Right renal cortex interstitium (tissue), 3 donors: ENCODE results near the gene ACTR3C. TPM values are rescaled to one million over a fixed set of nuclear protein-coding genes. Genes with fewer than 3 reads are reported as not detected.
"Not testable (repeated sequence)": the region's sequence is repeated elsewhere in the genome, so short reads cannot be mapped to it uniquely, and the experiment has no call there.

Experiments used
- DNase-seq, 3 donors: peaks; one replicate each; pipeline ENCODE4 v3.0.0-alpha.2; 2013; ENCODE audit warnings: low read depth in 3 of 3, low spot score in 2 of 3
- polyA plus RNA-seq, 3 donors: library from polyadenylated mRNA; unstranded; fragments of 120-200 nt; gene quantifications; one replicate each; pipeline ENCODE4 v1.2.1, GENCODE V29; 2013; ENCODE audit not compliant: insufficient read length in 3 of 3

The ACTR3C gene
- polyA plus RNA-seq, 3 donors, result 8.9 to 10.5 (median 10.4) TPM

GRCh38 chr7:150314639-150315239 is 8.6 kb downstream of the ACTR3C start:
- DNase-seq, result no peak

- DNase-seq, result no peak
These were observed 9.5 kb downstream of the ACTR3C start for GRCh38 chr7:150313870-150314269.

GRCh38 chr7:150313367-150313809 is 10.0 kb downstream of the ACTR3C start:
- DNase-seq, result no peak

GRCh38 chr7:150312649-150313366 is 10.5 kb downstream of the ACTR3C start:
- not testable (repeated sequence) for DNase-seq

GRCh38 chr7:150311711-150312110 is 11.6 kb downstream of the ACTR3C start:
- DNase-seq, result no peak

GRCh38 chr7:150311146-150311545 is 12.2 kb downstream of the ACTR3C start:
- DNase-seq, result no peak

- no peak for DNase-seq
These were observed 14.8 kb downstream of the ACTR3C start for GRCh38 chr7:150308575-150308974.

GRCh38 chr7:150307904-150308303 is 15.4 kb downstream of the ACTR3C start:
- DNase-seq, result no peak

- no peak for DNase-seq
These were observed 16.2 kb downstream of the ACTR3C start for GRCh38 chr7:150307129-150307528.

GRCh38 chr7:150306377-150306776 is 17.0 kb downstream of the ACTR3C start:
- DNase-seq, result not testable (repeated sequence)

GRCh38 chr7:150305903-150306284 is 17.5 kb downstream of the ACTR3C start:
- not testable (repeated sequence) for DNase-seq

- DNase-seq, result not testable (repeated sequence)
These were observed 18.0 kb downstream of the ACTR3C start for GRCh38 chr7:150305259-150305902.

GRCh38 chr7:150304499-150305258 is 18.7 kb downstream of the ACTR3C start:
- DNase-seq, result not testable (repeated sequence)

- DNase-seq, result not testable (repeated sequence)
These were observed 20.4 kb downstream of the ACTR3C start for GRCh38 chr7:150302908-150303310.

GRCh38 chr7:150297978-150298377 is 25.4 kb downstream of the ACTR3C start:
- not testable (repeated sequence) for DNase-seq

GRCh38 chr7:150296802-150297201 is 26.5 kb downstream of the ACTR3C start:
- DNase-seq, result not testable (repeated sequence)

- not testable (repeated sequence) for DNase-seq
These were observed 27.7 kb downstream of the ACTR3C start for GRCh38 chr7:150295614-150296013.

- not testable (repeated sequence) for DNase-seq
These were observed 28.3 kb downstream of the ACTR3C start for GRCh38 chr7:150295027-150295426.

- DNase-seq, result not testable (repeated sequence)
These were observed 33.0 kb downstream of the ACTR3C start for GRCh38 chr7:150290317-150290716.

GRCh38 chr7:150288816-150289215 is 34.5 kb downstream of the ACTR3C start:
- DNase-seq, result not testable (repeated sequence)

- not testable (repeated sequence) for DNase-seq
These were observed 35.5 kb downstream of the ACTR3C start for GRCh38 chr7:150287815-150288214.
